Stomach (tissue), 9 donors: ENCODE measurements around the gene PTX4. TPM values are rescaled to one million over a fixed set of nuclear protein-coding genes. Genes with fewer than 3 reads are reported as not detected.

Source experiments
- DNase-seq, 2 donors: peaks; one replicate each; pipeline versions ENCODE4 v3.0.0 to v3.0.0-alpha.2; 2013 to 2019
- H3K27ac ChIP-seq, 5 donors: fragments of 200-600 bp in 4 of 5; sonication (generic) in 4 of 5; one replicate each; pipeline ENCODE4 v1.5.1; 2013 to 2019; ENCODE audit warnings: mild to moderate bottlenecking in 1 of 5, moderate library complexity in 1 of 5
- H3K27me3 ChIP-seq, 3 donors: fragments of 200-600 bp; sonication (generic); one replicate each; pipeline ENCODE4 v1.5.1; 2017 to 2019; ENCODE audit warnings: mixed run types in 1 of 3
- H3K36me3 ChIP-seq, 4 donors: fragments of 200-600 bp; sonication (generic); 1 replicate in 3 of 4; 2 replicates in 1 of 4; pipeline ENCODE4 v1.5.1; 2016 to 2019
- H3K4me1 ChIP-seq, 4 donors: fragments of 200-600 bp; sonication (generic); one replicate each; pipeline ENCODE4 v1.5.1; 2016 to 2019
- H3K4me3 ChIP-seq, 4 donors: fragments of 200-600 bp; sonication (generic) in 3 of 4; one replicate each; pipeline ENCODE4 v1.5.1; 2016 to 2019; ENCODE audit warnings: mild to moderate bottlenecking in 1 of 4
- H3K9me3 ChIP-seq, 4 donors: fragments of 200-600 bp; sonication (generic); one replicate each; pipeline ENCODE4 v1.5.1; 2016 to 2019
- CTCF ChIP-seq, 7 experiments: fragments of 450-650 bp in 4 of 7; fragments of 200-600 bp in 3 of 7; sonication (generic) in 3 of 7; IDR thresholded peaks; one replicate each; pipeline ENCODE4 v1.5.1; 2016 to 2019; ENCODE audit warnings: antibody characterized with exemption in 7 of 7, control low read depth in 2 of 7, mild to moderate bottlenecking in 1 of 7
- EP300 ChIP-seq: sonication (generic); formaldehyde crosslinking; IDR thresholded peaks from one replicate; pipeline ENCODE4 v1.6.1; 2017; ENCODE audit warnings: antibody characterized with exemption
- POLR2A ChIP-seq, 4 donors: fragments of 450-650 bp; IDR thresholded peaks; one replicate each; pipeline ENCODE4 v1.6.1; 2016; ENCODE audit warnings: antibody characterized with exemption in 4 of 4, control low read depth in 2 of 4, mild to moderate bottlenecking in 1 of 4, moderate library complexity in 1 of 4
- POLR2AphosphoS5 ChIP-seq, 3 donors: sonication (generic); formaldehyde crosslinking; IDR thresholded peaks; one replicate each; pipeline ENCODE4 v1.6.1; 2016; ENCODE audit warnings: antibody characterized with exemption in 3 of 3
- WGBS, 5 donors: extraction: QIAGEN DNeasy Blood & Tissue Kit in 3 of 5; methylation state at CpG; one replicate each; pipeline versions ENCODE4 v1.1.5 to v1.1.7; 2013 to 2018; 5-methylcytosine and 5-hydroxymethylcytosine counted together
- intact Hi-C: fragments of 100-400 bp; cut with DNase I; formaldehyde crosslinking; loops from one replicate; pipeline ENCODE4 v1.15.1; 2023; ENCODE audit warnings: low total_unique reads
- polyA plus RNA-seq, 3 donors: library from polyadenylated mRNA; stranded (reverse); fragments of 200-250 nt; gene quantifications; one replicate each; pipeline ENCODE4 v1.2.3, GENCODE V29; 2013
- total RNA-seq, 5 donors: library from RNA; depleted of rRNA; stranded (reverse); fragments of >200 nt; gene quantifications; one replicate each; pipeline versions ENCODE4 v1.1.0 to v1.2.3, GENCODE V29; 2014 to 2016
- donor health status: healthy with polysubstance abuse.
- donor health status: Bipolar disorder and iron deficiency.
- donor health status: healthy.

PTX4 gene
- total and polyA plus RNA-seq, 8 donors: not detected

- 95 to 97% (median 96%) methylated on average over 18 to 44 of the region's 44 CpGs for WGBS, 5 donors
- TF ChIP-seq POLR2AphosphoS5 (IDR thresholded peaks at IDR 0.05) (no peak), CTCF (IDR thresholded peaks at IDR 0.05) (no peak), POLR2A (IDR thresholded peaks at IDR 0.05) (no peak), EP300 (no peak)
- intact Hi-C loops: no loop called here
- Histone ChIP-seq H3K36me3 (peaks cover 65 to 93% (median 92%) of the 10 kb centered on the region in 4 donors), H3K27me3 (no peaks in the 10 kb centered on the region), H3K9me3 (no peaks in the 10 kb centered on the region), H3K27ac (no peak overlapping the region), H3K4me3 (no peak overlapping the region), H3K4me1 (peaks cover 0 to 2% (median under 1%) of the 10 kb centered on the region in 4 donors)
- no peak for DNase-seq
Measured at GRCh38 chr16:1500465-1501150, 11.9 kb upstream of the PTX4 start.

GRCh38 chr16:1499756-1500464 is 11.2 kb upstream of the PTX4 start:
- no peak for TF ChIP-seq EP300
- no peak for TF ChIP-seq POLR2AphosphoS5 (IDR thresholded peaks at IDR 0.05)
- TF ChIP-seq POLR2A (IDR thresholded peaks at IDR 0.05): no peak
- TF ChIP-seq CTCF (IDR thresholded peaks at IDR 0.05): no peak
- Histone ChIP-seq H3K4me3 (no peak overlapping the region), H3K9me3 (no peaks in the 10 kb centered on the region), H3K27me3 (no peaks in the 10 kb centered on the region), H3K4me1 (peaks cover 0 to 9% (median 6%) of the 10 kb centered on the region in 4 donors), H3K27ac (no peak overlapping the region), H3K36me3 (peaks cover 65 to 94% (median 93%) of the 10 kb centered on the region in 4 donors)
- WGBS, 5 donors: 93 to 96% (median 95%) methylated on average over 21 to 36 of the region's 36 CpGs
- DNase-seq: no peak
- intact Hi-C loops: no loop called here

- Histone ChIP-seq H3K36me3 (peaks cover 65 to 94% (median 91%) of the 10 kb centered on the region in 4 donors), H3K4me1 (peaks cover 6 to 17% (median 14%) of the 10 kb centered on the region in 4 donors), H3K4me3 (no peak overlapping the region), H3K9me3 (no peaks in the 10 kb centered on the region), H3K27me3 (no peaks in the 10 kb centered on the region), H3K27ac (no peak overlapping the region)
- intact Hi-C loops: no loop called here
- TF ChIP-seq EP300 (no peak), POLR2A (IDR thresholded peaks at IDR 0.05) (no peak), CTCF (IDR thresholded peaks at IDR 0.05) (no peak), POLR2AphosphoS5 (IDR thresholded peaks at IDR 0.05) (no peak)
- 91 to 96% (median 94%) methylated on average over 25 to 35 of the region's 35 CpGs for WGBS, 5 donors
- no peak for DNase-seq
Measured at GRCh38 chr16:1498899-1499676, 10.3 kb upstream of the PTX4 start.

GRCh38 chr16:1497014-1497598 is 8.4 kb upstream of the PTX4 start:
- DNase-seq: no peak
- Histone ChIP-seq H3K4me1 (peaks cover 15 to 32% (median 28%) of the 10 kb centered on the region in 4 donors), H3K9me3 (no peaks in the 10 kb centered on the region), H3K4me3 (no peak overlapping the region), H3K27me3 (no peaks in the 10 kb centered on the region), H3K27ac (no peak overlapping the region), H3K36me3 (peaks cover 50 to 75% (median 73%) of the 10 kb centered on the region in 4 donors)
- intact Hi-C loops: no loop called here
- WGBS, 5 donors: 84 to 95% (median 93%) methylated on average over 6 to 21 of the region's 21 CpGs
- TF ChIP-seq EP300 (no peak), CTCF (IDR thresholded peaks at IDR 0.05) (no peak), POLR2A (IDR thresholded peaks at IDR 0.05) (no peak), POLR2AphosphoS5 (IDR thresholded peaks at IDR 0.05) (no peak)
